ENCODE data around the gene GC. TPM values are rescaled to one million over a fixed set of nuclear protein-coding genes. Genes with fewer than 3 reads are reported as not detected.

The GC gene
- total RNA-seq, 6 experiments from 2014 or later: 2,822 to 4,781 (median 3,863) TPM

DNA sequence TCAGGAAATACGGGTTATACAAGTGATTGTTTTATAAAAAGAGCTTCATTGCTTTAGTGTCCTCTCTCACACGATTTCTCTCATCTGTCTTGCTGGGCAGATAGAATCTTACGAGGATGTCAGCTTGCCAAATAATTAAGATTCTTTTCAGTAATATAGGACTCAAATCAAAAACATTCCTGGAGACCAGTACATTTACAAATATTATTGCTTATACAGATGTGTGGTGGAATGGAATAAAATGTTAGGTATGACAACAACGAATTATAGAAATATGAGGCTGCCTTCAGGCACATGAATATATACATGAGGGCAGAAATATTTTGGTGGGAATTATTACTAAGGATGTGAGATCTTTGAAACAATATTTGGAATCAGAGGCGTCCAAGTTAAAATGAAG, 88.9 kb downstream of the GC start:
- intact Hi-C loops (cut with DNase I): no loop called here
- Histone ChIP-seq H3K4me3 (no peak overlapping the region), H3K36me3 (no peaks in the 10 kb centered on the region), H3K27me3 (no peaks in the 10 kb centered on the region), H3K9me3 (no peaks in the 10 kb centered on the region), H3K4me1 (peaks cover 0 to 4% (median 0%) of the 10 kb centered on the region in 4 donors), H3K27ac (no peak overlapping the region)
- TF ChIP-seq CTCF (IDR thresholded peaks at IDR 0.05) (no peak), POLR2A (IDR thresholded peaks at IDR 0.05) (no peak)
- 47% methylated on average over 5 of the region's 5 CpGs for WGBS (ENCODE audit: insufficient coverage, low coverage, low lambda C conversion rate, missing lambda C conversion rate)
- ATAC-seq (no peak), DNase-seq (no peak)

- Histone ChIP-seq H3K9me3 (no peaks in the 10 kb centered on the region), H3K27me3 (no peaks in the 10 kb centered on the region), H3K4me3 (no peak overlapping the region), H3K36me3 (no peaks in the 10 kb centered on the region), H3K4me1 (peaks cover 0 to 4% (median 0%) of the 10 kb centered on the region in 4 donors), H3K27ac (no peak overlapping the region)
- intact Hi-C loops (cut with DNase I): no loop called here
- TF ChIP-seq POLR2A (IDR thresholded peaks at IDR 0.05): no peak
- TF ChIP-seq CTCF (IDR thresholded peaks at IDR 0.05): no peak
- DNase-seq: no peak
- 70% methylated on average over 1 of the region's 1 CpG for WGBS (ENCODE audit: insufficient coverage, low coverage, low lambda C conversion rate, missing lambda C conversion rate)
- no peak for ATAC-seq
Measured at GRCh38 chr4:71692963-71693362, 90.9 kb downstream of the GC start.

- intact Hi-C loops (cut with DNase I): no loop called here
- no peak overlapping the region for H3K27ac ChIP-seq
- DNase-seq (no peak), ATAC-seq (peak in 1 of 4 donors; percentile 78)
- H3K4me3 ChIP-seq: no peak overlapping the region
- H3K4me1 ChIP-seq: peaks cover 0 to 4% (median 0%) of the 10 kb centered on the region in 4 donors
- no peaks in the 10 kb centered on the region for H3K36me3 ChIP-seq
- H3K27me3 ChIP-seq: no peaks in the 10 kb centered on the region
- no peak for TF ChIP-seq POLR2A (IDR thresholded peaks at IDR 0.05)
- no peak for TF ChIP-seq CTCF (IDR thresholded peaks at IDR 0.05)
- WGBS (ENCODE audit: insufficient coverage, low coverage, low lambda C conversion rate, missing lambda C conversion rate): 57% methylated on average over 2 of the region's 2 CpGs
- H3K9me3 ChIP-seq: no peaks in the 10 kb centered on the region
Measured at GRCh38 chr4:71692198-71692597, 91.7 kb downstream of the GC start.

Small RNAs within 50 kb of the gene (small RNA-seq; reads per million reads assigned to genes)
- 0 reads per million in 2 experiments for gene RNA5SP163

Other genes starting within 250 kb of the GC start
- gene NPFFR2, start 247.9 kb upstream of the GC start, total RNA-seq: not detected